GM06990 (cell line): ENCODE results near the gene TAL2.

Source experiments
- DNase-seq: peaks from one replicate; pipeline ENCODE4 v3.0.0-alpha.2; 2011; ENCODE audit not compliant: insufficient read length; ENCODE audit errors: extremely low read depth
- H3K27me3 ChIP-seq: replicated peaks from 2 replicates; pipeline ENCODE4 v1.6.0; 2011; ENCODE audit warnings: low read length; ENCODE audit not compliant: control insufficient read depth, insufficient read depth
- H3K36me3 ChIP-seq: 2 replicates; pipeline ENCODE4 v1.5.1; 2011; ENCODE audit warnings: low read length; ENCODE audit not compliant: control insufficient read depth, insufficient read depth
- H3K4me3 ChIP-seq: replicated peaks from 2 replicates; pipeline ENCODE4 v1.5.1; 2011; ENCODE audit warnings: low read depth, mild to moderate bottlenecking, control low read depth, low read length
- TF ChIP-seq, protein P1 (sequence below): IDR thresholded peaks from 2 replicates; pipeline ENCODE4 v1.5.1; 2011; ENCODE audit warnings: low read length, control low read depth, mild to moderate bottlenecking, inconsistent platforms; ENCODE audit not compliant: insufficient read depth, poor library complexity, severe bottlenecking

Gene TAL2

GRCh38 chr9:105663914-105664313 is 1.7 kb downstream of the TAL2 start:
- no peak overlapping the region for H3K4me3 ChIP-seq
- TF ChIP-seq, protein P1, sequence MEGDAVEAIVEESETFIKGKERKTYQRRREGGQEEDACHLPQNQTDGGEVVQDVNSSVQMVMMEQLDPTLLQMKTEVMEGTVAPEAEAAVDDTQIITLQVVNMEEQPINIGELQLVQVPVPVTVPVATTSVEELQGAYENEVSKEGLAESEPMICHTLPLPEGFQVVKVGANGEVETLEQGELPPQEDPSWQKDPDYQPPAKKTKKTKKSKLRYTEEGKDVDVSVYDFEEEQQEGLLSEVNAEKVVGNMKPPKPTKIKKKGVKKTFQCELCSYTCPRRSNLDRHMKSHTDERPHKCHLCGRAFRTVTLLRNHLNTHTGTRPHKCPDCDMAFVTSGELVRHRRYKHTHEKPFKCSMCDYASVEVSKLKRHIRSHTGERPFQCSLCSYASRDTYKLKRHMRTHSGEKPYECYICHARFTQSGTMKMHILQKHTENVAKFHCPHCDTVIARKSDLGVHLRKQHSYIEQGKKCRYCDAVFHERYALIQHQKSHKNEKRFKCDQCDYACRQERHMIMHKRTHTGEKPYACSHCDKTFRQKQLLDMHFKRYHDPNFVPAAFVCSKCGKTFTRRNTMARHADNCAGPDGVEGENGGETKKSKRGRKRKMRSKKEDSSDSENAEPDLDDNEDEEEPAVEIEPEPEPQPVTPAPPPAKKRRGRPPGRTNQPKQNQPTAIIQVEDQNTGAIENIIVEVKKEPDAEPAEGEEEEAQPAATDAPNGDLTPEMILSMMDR = no peak
- H3K27me3 ChIP-seq = no peaks in the 10 kb centered on the region
- H3K36me3 ChIP-seq = no peaks in the 10 kb centered on the region
- DNase-seq = no peak

DNA sequence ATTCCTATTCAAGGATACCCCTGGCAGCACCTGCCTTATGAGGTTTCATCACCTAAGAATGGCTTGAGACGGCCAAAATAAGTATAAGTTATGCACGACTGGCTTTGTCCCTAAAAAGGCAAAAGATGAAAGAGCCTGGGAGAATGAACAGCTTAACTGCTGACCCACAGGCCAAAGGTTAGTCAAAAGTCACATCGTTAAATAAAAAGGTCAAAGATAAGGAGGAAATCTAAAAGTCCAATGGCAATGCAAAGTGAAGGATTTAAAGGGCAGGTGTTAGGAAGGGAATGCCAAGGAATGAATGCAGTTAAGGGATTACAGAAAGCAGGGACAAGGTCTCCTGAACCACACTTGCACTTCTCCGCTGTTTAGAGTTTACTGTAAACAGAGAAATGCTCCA is 5.6 kb downstream of the TAL2 start:
- H3K4me3 ChIP-seq = no peak overlapping the region
- H3K36me3 ChIP-seq = no peaks in the 10 kb centered on the region
- no peaks in the 10 kb centered on the region for H3K27me3 ChIP-seq
- no peak for DNase-seq
- TF ChIP-seq, protein P1 = no peak

DNA sequence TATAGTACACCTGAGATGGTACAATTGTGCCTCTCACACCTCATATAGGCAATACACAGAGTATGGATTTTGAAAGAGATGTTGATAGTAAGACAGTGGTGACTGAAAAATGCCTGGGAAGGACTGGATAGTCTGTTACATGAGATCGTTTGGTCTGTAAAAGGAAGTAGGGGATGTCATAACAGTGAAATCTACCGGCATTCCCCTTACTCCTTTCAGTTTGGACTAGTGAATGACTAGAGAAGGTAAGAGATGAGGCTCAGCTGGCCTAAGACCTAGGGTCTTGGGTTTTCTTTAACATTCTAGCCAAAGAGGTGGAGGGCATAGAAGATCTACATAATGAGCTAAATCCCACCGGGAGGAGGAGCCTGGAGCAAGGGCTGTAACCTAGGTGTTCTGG is 8.1 kb downstream of the TAL2 start:
- Histone ChIP-seq H3K36me3 (no peaks in the 10 kb centered on the region), H3K27me3 (no peaks in the 10 kb centered on the region), H3K4me3 (no peak overlapping the region)
- TF ChIP-seq, protein P1 = no peak
- no peak for DNase-seq

DNA sequence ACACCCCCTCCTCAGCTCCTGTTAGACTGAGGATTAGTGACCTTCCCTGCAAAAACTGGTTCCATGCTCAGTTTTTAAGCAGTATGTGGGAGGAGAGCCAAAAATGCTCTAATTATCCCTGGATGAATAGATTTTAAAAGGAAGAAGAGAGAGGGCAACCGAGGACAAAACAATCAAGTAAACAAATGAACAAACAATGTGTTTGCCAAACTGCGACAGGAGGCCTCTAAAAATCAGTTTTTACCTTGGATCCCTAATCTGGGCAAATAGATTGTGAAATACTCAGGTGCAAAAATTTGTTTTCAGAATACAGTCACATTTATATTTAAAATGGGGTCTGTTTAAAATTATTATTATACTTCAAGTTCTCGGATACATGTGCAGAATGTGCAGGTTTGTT is 8.5 kb downstream of the TAL2 start:
- TF ChIP-seq, protein P1 = no peak
- Histone ChIP-seq H3K4me3 (no peak overlapping the region), H3K36me3 (no peaks in the 10 kb centered on the region), H3K27me3 (no peaks in the 10 kb centered on the region)
- DNase-seq = no peak

DNA sequence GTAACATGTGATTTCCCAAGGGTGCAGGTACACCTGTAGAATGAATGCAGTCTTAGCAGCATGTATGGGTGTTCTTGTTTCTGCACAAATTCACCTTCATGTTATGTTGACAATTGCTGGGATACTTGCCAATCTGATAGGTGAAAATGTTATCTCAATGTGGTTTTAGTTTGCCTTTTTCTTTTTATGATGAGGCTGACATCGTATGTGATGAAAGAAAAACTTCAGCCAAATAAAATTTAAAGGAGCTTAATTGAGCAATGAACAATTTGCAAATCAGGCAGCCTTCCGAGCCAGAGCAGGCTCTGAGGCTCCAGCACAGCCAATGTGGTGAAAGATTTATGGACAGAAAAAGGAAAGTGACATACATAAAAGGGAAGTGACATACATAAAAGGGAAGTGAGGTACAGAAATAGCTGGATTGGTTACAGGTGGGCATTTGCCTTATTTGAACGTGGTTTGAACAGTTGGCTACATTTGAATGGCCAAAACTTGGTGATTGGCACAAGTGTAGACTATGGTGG is 10.5 kb downstream of the TAL2 start:
- H3K36me3 ChIP-seq = no peaks in the 10 kb centered on the region
- TF ChIP-seq, protein P1 = no peak
- H3K4me3 ChIP-seq = no peak overlapping the region
- DNase-seq = no peak
- H3K27me3 ChIP-seq = no peaks in the 10 kb centered on the region

DNA sequence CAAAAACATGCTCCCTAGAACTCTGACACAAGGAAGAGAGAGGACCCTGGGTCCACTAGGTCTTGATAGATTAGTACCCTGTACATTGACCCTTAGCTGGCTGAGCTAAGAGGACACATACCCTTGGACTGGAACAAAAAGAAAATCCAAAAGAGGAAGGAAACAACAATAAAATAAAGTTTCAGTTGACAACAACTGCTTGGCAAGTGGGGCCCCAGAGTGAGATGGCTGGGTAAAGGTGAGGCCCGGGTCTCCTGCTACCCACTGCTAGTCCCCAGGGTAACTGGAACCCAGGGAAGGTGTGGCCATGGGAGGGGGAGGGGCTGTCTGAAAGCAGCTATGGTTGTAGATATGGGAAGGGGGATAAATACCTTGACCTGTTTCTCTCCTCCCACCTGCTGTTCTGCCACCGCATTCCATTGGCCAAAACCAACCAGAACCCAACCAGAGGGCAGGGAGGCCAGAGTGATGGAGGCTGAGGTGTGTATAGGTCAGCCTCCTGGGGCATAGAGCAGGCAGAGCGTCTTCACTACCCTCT is 11.7 kb downstream of the TAL2 start:
- TF ChIP-seq, protein P1 = no peak
- DNase-seq = no peak

More for the DNA sequence above, 11.7 kb downstream of the TAL2 start:
- Histone ChIP-seq H3K27me3 (no peaks in the 10 kb centered on the region), H3K36me3 (no peaks in the 10 kb centered on the region), H3K4me3 (no peak overlapping the region)
